Head of caudate nucleus (tissue), 42 donors: ENCODE data around the gene SERINC5.

Experiments
- DNase-seq, 42 donors: peaks; one replicate each; pipeline versions ENCODE4 v3.0.0 to v3.0.0-alpha.2; 2020 to 2021; ENCODE audit warnings: mixed read lengths in 7 of 42
- intact Hi-C: fragments of 100-400 bp; cut with DNase I; formaldehyde crosslinking; loops from one replicate; pipeline ENCODE4 v1.15.0; 2022

SERINC5 gene

DNA sequence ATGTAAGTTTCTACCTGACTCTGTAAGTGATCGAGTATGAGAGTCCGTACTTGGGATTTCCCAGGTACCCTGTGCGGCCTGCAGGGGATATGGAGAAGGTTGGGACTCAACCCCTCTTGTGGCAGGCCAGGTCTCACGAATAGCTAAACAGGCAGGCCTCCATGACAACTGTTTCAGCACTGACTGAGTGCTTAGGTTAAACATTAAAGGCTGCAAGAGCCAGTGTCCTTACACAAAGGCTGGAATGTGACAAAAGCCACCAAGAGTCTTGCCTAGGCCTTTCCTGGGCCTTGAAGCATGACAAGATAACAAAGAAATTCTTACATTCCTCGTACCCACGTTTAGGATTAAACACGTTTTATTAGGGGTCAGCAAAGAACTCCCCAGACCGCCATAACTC, 162.1 kb downstream of the SERINC5 start:
- intact Hi-C loops, result loop anchor here (5.0 kb wide), 2 partner anchors 184 to 579 kb away; no protein-coding TSS in a partner anchor
- no peak for DNase-seq

DNA sequence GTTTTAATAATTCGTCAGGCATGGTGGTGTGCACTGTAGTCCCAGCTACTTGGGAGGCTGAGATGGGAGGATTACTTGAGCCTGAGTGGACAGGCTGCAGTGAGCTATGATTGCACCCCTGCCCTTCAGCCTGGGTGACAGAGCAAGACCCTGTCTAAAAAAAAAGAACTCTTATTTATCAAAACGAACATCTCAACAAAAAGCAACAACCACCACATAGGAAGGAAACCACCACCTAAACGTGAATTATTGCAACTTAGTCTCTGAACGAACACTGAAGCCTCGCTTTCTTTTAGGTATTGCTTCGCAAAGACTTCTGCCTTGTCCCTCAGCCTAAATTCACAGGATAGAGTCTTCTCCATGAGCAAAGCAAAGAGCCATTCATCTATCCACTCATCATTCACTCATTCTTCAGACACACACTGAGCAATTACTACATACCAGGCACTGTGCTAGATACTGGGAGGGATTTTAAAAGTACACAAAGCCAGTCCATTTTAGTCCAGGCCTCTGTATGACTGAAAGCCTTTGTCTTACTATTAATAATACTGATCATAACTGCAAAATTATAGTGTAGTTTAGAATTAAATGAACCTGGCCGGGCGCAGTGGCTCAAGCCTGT, 163.3 kb downstream of the SERINC5 start:
- intact Hi-C loops, result loop anchor here (5.0 kb wide), 2 partner anchors 185 to 580 kb away; no protein-coding TSS in a partner anchor
- DNase-seq, result no peak

DNA sequence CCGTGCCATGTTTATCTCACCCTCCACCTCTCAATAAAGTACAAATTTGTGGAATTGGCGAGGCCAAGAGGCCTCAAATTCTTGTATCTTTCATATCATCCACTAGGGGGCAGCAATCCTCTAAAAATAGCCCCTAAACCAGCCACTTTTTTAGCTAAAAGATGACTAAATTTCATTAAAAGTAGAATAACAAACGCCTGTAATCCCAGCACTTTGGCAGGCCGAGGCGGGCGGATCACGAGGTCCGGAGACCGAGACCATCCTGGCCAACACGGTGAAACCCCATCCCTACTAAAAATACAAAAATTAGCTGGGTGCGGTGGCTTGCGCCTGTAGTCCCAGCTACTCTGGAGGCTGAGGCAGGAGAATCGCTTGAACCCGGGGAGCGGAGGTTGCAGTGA, 164.1 kb downstream of the SERINC5 start:
- intact Hi-C loops, result loop anchor here (5.0 kb wide), 2 partner anchors 186 to 581 kb away; no protein-coding TSS in a partner anchor
- peak in 16 of 42 donors; percentile 17 to 71 (median 34) for DNase-seq

DNA sequence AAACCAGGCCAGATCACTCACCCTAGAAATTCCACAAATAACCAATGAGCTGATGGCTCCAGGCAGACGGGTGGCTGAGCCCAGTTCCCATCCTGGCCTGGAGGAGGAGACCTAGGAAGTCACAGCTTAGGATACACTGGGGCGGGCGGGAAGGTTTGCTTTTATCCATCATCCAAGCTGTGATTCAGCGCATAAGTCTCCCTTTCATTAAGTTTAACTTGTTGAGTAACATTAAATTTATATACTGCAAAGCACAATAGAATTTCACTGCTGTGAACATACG, 165.0 kb downstream of the SERINC5 start:
- no peak for DNase-seq
- intact Hi-C loops, result loop anchor here (5.0 kb wide), 2 partner anchors 186 to 581 kb away; no protein-coding TSS in a partner anchor

DNA sequence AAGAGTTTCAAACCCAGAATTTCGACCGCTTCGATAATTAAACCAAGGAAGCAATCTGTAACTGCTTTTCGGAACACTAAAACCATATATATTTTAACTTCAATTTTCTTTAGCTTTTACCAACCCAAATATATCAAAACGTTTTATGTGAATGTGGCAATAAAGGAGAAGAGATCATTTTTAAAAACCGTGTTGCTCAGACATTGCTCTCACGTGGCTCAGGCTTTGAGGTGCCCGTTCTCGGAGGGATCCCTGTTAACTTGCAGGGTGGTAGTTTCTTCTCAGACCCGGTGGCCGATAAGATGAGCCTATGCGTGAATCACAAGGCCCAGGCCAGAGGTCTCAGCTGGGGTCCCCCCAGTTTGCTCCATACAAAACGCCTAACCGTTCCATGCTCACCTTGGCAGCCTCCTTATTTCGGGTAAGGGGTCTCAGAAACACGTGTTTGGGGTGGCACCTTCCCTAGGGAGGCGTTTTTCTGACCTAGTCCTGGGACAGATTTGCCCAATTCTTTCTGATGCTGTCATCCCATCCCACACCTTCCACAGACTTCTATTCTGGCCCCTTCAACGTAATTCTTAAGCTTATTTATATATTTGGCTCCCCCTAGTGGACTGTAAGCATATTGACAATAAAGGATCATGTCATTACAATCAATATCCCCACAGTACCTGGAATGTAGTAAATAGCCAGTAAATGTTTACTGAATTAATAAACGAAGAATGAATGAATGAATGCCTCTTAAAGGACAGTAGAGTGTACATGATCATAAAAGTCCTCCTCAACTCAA, 172.6 kb downstream of the SERINC5 start:
- peak in 31 of 42 donors; percentile 11 to 71 (median 35) for DNase-seq

DNA sequence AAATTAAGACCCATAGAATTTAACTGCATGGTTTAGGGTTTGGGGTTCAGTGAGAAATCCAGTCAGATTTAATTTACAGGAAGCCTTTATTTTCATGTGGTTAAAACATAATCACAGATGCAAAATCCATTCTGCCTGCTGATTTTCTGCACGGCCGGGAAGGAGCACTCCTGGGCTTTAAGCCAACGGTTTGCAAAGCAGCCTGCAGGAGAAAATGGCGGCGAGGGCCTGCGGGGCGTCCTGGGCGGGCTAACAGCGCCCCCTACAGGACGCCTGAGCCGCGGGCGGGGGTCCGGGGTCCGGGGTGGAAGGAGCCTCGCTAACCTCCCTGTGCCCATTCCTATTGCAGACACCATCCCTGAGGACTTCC, 173.1 kb downstream of the SERINC5 start:
- intact Hi-C loops, result loop anchor here (10.0 kb wide), 1 partner anchor 228 kb away; no protein-coding TSS in a partner anchor
- DNase-seq, result peak; percentile 55 to 92 (median 80)

More for the DNA sequence above, 172.6 kb downstream of the SERINC5 start:
- intact Hi-C loops, result loop anchor here (10.0 kb wide), 1 partner anchor 228 kb away; no protein-coding TSS in a partner anchor

DNA sequence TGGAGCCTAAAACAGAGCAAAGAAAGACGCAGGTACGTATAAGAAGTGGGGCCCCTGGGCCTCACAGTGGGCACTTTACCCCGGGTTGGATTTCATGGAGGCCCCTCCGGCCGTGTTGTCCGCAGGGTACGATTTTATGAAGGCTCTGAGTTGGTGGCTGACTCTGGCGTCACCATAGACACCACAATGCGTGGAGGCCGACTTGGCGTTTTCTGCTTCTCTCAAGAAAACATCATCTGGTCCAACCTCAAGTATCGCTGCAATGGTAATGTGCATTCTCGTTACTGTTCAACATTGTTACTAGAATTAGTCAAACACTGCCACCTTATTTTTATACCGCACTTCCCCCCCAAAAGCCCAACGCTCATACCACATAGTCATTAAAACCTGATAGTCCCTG, 173.6 kb downstream of the SERINC5 start:
- intact Hi-C loops, result loop anchor here (10.0 kb wide), 1 partner anchor 227 kb away; no protein-coding TSS in a partner anchor
- peak in 3 of 42 donors; percentile 6 to 44 (median 25) for DNase-seq

DNA sequence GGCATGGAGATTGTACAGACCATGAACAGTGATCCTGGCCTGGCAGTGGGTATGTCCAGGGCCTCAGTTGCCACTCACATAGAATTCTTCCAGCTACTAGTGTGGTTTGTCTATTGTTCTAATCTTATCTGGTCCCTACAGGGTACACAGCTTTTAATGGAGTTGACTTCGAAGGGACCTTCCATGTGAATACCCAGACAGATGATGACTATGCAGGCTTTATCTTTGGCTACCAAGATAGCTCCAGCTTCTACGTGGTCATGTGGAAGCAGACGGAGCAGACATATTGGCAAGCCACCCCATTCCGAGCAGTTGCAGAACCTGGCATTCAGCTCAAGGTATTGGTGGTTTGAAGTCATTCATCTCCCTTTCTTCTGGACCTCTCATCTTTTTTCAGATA, 176.9 kb downstream of the SERINC5 start:
- intact Hi-C loops, result loop anchor here (10.0 kb wide), 1 partner anchor 84 kb away; the partner anchor contains the start of gene MTX3
- DNase-seq, result no peak

DNA sequence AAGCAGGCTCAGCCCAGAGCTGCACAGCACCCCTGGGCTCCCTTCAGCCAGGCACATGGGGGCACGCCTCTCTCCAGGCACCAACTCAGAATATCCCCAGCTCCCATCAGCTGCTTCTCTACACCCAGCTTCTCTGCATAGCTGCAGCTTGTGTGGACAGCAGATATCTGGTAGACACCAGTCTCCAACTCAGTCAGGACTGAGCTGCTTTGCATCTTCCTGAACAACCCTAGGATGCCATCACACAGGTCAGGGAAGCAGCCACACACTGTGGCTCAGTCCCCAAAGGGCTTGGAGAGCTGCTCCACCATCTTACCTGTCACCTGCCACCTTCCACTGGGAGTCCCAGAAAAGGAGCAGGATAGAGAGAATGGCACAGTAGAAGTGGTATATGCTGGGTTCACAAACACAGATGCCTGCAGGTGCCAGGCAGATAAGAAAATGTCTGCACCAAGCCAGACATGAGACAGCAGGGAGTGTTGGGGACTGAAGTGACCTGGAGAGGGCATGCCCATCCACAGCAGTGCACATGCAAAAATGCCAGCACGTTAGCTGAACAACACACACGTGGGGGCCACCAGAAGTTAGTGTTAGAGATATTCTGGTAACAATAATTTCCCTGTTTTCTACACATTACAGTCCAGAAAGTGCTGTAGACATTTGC, 178.7 kb downstream of the SERINC5 start:
- DNase-seq, result no peak
- intact Hi-C loops, result loop anchor here (10.0 kb wide), 1 partner anchor 82 kb away; the partner anchor contains the start of gene MTX3

DNA sequence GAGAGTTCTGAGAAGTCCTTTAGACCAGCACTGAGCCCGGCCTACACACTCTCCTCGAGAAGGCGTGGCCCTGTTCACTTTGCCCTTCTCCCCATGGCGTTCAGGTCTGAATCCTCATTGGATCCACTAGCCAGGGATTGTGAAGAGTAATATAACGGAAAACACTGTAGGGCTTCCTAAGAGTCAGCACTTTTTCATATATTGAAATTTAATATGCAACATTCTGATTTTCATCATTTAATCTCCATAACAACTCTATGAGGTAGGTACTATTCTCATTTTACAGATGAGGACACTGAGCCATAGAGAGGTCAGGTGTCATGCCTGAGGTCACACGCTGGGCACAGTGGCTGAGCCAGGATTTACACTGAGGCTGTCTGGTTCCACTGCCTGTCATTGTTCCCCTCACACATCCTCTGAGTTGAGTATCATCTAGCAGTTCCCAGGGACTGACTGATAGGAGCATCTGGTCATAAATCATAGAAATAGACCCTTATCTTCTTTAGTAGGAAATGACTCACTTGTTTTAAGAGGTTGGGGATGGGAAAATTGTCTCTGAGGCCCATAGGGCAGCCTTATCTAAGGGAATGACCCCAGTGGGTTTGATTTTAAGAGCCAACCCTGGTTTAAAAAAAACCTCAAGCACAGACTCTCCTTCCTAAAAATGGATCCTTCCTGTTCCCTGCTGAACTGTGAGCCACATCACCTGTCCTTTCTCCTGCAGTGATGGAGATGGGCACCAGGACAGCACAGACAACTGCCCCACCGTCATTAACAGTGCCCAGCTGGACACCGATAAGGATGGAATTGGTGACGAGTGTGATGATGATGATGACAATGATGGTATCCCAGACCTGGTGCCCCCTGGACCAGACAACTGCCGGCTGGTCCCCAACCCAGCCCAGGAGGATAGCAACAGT, 179.5 kb downstream of the SERINC5 start:
- intact Hi-C loops, result loop anchor here (10.0 kb wide), 1 partner anchor 82 kb away; the partner anchor contains the start of gene MTX3
- DNase-seq, result no peak

DNA sequence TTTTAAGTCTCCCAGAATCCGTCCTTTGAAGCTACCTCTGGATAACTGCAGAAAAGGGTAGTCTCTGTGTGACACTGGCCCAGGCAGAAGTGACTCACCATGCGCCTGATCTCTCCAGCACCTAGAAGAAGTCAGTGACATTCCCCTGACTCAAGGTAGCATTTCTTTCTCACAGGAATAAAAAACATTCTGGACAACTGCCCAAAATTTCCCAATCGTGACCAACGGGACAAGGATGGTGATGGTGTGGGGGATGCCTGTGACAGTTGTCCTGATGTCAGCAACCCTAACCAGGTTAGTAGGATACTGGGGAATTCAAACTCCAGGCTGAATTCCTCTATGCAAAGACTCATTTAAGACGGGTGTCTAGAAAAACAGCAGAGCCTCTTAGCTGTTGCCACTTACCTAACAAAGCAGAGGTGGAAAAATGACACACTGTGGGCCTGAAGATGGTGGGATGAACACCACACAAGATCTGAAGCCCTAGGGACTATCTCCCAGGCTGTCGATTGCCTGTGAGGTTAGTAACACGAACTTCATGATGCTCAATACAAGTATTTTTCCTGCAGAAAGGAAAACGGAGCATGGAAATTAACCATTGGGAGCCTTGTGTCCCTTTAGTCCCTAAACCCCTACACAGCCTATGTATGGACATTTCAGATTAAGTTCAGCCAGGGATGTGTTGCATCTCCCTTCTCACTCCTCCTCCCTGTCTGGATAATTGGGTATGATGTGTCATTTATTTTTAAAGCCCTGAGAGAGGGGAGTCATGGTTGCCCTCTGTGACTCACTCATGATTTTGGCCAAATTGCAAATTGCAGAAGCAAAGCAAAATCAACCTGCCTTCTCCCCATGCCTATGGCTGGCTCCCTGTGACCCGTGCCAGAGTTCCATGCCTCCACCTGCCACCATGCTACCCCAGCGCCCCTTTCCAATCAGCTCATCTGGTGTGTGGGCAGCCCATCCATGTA, 183.5 kb downstream of the SERINC5 start:
- intact Hi-C loops, result loop anchor here (10.0 kb wide), 1 partner anchor 78 kb away; the partner anchor contains the start of gene MTX3
- DNase-seq, result peak in 6 of 42 donors; percentile 21 to 53 (median 35)

DNA sequence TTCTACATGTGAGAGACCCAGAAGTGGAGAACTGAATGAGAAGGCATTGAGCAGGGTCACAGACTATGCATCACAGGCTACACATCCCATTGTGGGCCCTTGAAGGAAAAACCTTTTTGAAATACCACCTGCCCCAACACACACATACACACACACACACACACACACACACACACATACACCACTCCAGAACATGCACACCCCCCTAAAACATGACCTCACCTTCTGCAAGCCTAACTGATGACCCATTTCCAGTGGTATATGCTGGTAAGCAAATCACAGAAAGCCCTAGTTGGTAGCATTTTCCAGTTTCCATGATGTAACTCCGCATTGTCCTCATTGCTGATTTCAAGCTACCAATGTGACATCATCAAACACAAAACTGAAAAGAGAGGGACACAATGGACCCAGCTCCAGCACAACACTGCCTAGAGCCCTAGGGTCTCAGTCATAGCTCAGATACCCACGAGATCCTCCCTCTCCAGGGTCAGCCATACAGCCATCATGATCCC, 184.3 kb downstream of the SERINC5 start:
- intact Hi-C loops, result loop anchor here (10.0 kb wide), 1 partner anchor 77 kb away; the partner anchor contains the start of gene MTX3

DNA sequence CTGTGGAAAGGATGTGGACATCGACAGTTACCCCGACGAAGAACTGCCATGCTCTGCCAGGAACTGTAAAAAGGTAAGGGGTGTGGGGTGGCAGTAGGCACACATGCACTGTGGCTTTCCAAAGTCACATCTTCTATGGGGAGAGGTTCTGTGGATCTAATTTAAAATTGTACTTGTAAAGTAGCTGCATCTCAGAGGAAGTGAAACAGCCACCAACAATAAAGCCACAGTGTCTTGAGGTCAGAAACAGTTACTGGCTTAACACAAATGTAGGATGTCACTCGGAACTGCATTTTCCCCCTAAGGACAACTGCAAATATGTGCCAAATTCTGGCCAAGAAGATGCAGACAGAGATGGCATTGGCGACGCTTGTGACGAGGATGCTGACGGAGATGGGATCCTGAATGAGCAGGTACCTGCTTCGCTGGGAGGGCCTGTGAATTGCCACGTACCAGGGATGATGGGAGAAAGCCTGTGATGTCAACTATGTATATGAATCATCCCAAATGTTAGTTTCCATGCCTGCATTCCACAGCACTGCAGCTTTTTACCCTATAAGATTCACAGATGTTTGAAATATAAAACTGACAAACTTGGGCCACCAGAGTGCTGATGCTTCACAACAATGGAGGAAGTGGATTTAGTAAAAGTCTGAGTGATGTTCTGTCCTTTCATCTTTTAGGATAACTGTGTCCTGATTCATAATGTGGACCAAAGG, 185.4 kb downstream of the SERINC5 start:
- DNase-seq, result peak in 1 of 42 donors; percentile 18
- intact Hi-C loops, result loop anchor here (10.0 kb wide), 1 partner anchor 76 kb away; the partner anchor contains the start of gene MTX3

More for the DNA sequence above, 184.3 kb downstream of the SERINC5 start:
- DNase-seq, result no peak

DNA sequence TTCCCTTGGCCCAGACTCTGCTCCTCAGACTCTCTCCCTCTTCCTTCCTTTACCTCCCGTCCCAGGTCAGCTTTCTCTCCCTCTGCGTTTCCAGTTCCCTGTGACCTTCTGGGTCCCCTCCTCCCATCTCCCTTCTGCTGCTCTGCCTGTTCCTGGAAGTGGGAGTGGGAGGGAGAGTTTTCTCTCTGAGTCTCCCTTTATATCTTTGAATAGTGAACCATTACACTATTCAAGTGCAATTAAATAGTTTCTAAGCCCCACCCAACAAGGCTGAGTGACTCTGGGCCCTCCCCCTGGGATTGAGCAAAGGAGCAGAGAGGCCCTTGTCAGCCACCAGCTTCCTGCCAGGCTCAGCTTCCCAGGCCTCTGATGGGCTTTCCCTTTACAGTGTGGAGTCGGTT, 185.9 kb downstream of the SERINC5 start:
- intact Hi-C loops, result loop anchor here (10.0 kb wide), 1 partner anchor 75 kb away; the partner anchor contains the start of gene MTX3
- DNase-seq, result peak in 10 of 42 donors; percentile 12 to 76 (median 39)

DNA sequence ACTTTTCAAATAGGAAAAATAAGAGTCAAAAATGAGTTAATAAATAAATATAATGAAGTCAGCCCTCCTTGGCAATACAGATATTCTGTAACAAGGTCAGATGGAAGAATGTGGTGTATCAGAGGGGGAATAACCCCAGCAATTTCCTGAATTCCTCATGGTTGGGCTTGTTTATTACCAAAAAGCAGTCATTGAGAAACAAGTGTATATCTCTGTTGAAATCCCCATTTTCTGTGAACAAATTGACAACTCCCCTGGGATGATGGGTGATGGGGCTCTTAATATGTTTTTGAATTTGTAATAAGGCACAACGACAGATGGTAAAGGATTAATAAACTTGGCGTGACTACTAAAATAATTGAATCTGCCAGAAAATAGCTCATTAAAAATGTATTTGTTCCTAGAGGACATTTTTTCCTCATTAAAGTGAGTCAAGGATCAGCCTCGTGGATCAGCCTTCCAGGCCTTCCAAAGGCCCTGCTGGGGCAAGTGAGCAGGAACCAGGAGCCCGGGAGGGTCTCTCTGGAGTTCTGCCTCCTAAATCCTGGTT, 186.5 kb downstream of the SERINC5 start:
- DNase-seq, result no peak
- intact Hi-C loops, result no loop called here

DNA sequence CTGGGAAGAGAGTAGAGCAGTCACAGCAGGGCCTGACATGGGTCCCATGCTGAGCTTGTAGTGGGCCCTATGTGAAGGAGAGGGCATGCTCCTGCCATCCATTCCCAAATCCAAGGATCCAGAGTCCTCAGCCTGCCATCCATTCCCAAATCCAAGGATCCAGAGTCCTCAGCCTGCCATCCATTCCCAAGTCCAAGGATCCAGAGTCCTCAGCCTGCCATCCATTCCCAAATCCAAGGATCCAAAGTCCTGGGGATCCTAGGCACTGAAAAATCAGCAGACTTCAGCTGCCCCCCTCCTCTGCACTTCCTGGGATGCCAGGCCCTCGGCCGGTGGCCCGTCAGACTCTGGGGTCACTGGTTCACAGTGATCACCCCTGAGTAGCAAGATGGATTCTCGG, 187.1 kb downstream of the SERINC5 start:
- no peak for DNase-seq
- intact Hi-C loops, result no loop called here
